Naive B cell (primary cell): ENCODE results near the gene SPTBN2. TPM values are rescaled to one million over a fixed set of nuclear protein-coding genes. Genes with fewer than 3 reads are reported as not detected.
A peak's percentile ranks its signal among the peaks of the same experiment; 100 is the strongest.

Experiments
- ATAC-seq, 2 donors: fragments of 150-1000 bp; cut with Tn5 transposase; 2 replicates each; pipeline ENCODE4 v1.10.0; 2021; ENCODE audit warnings: low read depth in 2 of 2, mild to moderate bottlenecking in 2 of 2, moderate library complexity in 2 of 2
- DNase-seq: peaks from one replicate; pipeline ENCODE4 v3.0.0; 2022
- H3K27ac Mint-ChIP-seq, 6 donors: one replicate each; pipeline ENCODE4 v1.8.0; 2020 to 2022; ENCODE audit warnings: mild to moderate bottlenecking in 6 of 6, mixed read lengths in 6 of 6, moderate library complexity in 5 of 6, inconsistent platforms in 2 of 6
- H3K27me3 Mint-ChIP-seq, 3 donors: one replicate each; pipeline ENCODE4 v1.8.0; 2021 to 2022; ENCODE audit warnings: mixed read lengths in 3 of 3, mild to moderate bottlenecking in 1 of 3
- H3K36me3 Mint-ChIP-seq, 2 donors: one replicate each; pipeline ENCODE4 v1.8.0; 2020 to 2022; ENCODE audit warnings: mixed read lengths in 2 of 2, inconsistent platforms in 1 of 2, mild to moderate bottlenecking in 1 of 2
- H3K4me1 Mint-ChIP-seq, 3 donors: one replicate each; pipeline ENCODE4 v1.8.0; 2020 to 2022; ENCODE audit warnings: mixed read lengths in 3 of 3, inconsistent platforms in 1 of 3, mild to moderate bottlenecking in 1 of 3, moderate library complexity in 1 of 3
- H3K4me3 Mint-ChIP-seq, 8 donors: one replicate each; pipeline ENCODE4 v1.8.0; 2020 to 2022; ENCODE audit warnings: mild to moderate bottlenecking in 8 of 8, mixed read lengths in 8 of 8, moderate library complexity in 8 of 8, inconsistent platforms in 2 of 8
- H3K9me3 Mint-ChIP-seq, 7 donors: one replicate each; pipeline ENCODE4 v1.8.0; 2020 to 2022; ENCODE audit warnings: mixed read lengths in 7 of 7, mild to moderate bottlenecking in 5 of 7, inconsistent platforms in 2 of 7, moderate library complexity in 1 of 7
- polyA plus RNA-seq, 6 donors: library from polyadenylated mRNA; unstranded; fragments of 300-500 nt; fragmentation: Illumina TruSeq; gene quantifications; one replicate each; pipeline ENCODE4 v1.2.3, GENCODE V29; 2021; ENCODE audit warnings: low read depth in 6 of 6

SPTBN2 gene
- polyA plus RNA-seq, 6 donors from 2014 or later: 0.52 to 1.2 (median 0.60) TPM; not detected in 3

DNA sequence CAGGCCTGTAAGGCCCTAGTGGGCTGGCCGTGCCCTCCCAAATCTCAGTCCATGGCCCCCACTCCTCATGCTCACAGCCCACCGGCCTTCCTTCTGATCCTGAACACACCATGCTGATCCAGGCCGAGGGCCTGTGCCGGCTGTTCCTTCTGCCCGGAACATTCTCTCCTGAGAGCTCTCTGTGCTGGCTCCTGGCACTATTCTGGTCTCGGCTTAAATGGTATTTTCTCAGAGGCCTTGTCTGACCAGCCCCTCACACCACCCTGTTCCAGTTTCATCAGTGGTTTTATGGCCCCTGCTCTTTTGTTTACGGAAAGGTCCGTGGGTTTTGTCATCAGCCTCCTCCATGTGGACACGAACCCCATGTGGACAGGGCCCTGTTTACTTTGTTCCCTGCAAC is 22.0 kb downstream of the SPTBN2 start:
- Mint-ChIP-seq H3K27ac (no peak overlapping the region), H3K9me3 (no peaks in the 10 kb centered on the region), H3K4me3 (no peak overlapping the region), H3K4me1 (no peaks in the 10 kb centered on the region), H3K27me3 (no peaks in the 10 kb centered on the region), H3K36me3 (no peaks in the 10 kb centered on the region)
- DNase-seq (no peak), ATAC-seq (no peak)

DNA sequence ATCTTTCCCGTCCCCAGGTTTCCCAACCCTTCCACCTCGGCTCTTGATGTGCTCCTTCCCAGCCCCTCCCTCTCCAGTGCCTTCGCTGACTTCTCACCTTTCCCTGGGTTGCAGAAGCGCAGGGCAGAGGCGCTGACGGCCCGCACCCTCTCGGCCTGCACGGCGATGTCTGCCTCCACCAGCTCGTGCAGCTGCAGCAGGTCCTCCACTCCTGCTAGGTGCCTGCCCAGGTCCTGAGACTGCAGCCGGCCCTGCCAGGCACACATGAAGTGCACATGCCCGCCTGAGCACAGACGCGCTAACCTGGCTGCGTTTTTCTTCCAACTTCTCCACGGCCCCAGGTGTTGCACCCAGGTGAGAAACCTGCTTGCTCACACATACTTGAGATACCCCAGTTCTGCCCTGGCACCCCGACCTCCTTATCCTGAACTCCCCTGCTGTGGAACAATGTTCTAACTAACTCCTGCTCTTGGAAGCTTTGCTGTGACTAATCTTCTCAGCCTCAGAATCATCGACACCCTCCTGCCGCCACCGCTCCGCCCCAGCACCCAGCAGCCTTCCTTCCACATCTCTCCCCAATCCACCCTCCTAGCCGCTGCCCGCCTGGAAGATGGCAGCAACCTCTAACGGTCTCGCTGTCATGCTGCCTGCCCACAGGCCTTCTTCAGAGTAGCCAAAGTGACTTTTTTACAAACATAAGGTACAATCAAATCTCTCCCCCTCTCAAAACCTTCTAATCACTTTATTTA is 23.3 kb downstream of the SPTBN2 start:
- H3K4me3 Mint-ChIP-seq: peak overlapping the region in 1 of 8 donors; percentile 35
- no peaks in the 10 kb centered on the region for H3K4me1 Mint-ChIP-seq

DNA sequence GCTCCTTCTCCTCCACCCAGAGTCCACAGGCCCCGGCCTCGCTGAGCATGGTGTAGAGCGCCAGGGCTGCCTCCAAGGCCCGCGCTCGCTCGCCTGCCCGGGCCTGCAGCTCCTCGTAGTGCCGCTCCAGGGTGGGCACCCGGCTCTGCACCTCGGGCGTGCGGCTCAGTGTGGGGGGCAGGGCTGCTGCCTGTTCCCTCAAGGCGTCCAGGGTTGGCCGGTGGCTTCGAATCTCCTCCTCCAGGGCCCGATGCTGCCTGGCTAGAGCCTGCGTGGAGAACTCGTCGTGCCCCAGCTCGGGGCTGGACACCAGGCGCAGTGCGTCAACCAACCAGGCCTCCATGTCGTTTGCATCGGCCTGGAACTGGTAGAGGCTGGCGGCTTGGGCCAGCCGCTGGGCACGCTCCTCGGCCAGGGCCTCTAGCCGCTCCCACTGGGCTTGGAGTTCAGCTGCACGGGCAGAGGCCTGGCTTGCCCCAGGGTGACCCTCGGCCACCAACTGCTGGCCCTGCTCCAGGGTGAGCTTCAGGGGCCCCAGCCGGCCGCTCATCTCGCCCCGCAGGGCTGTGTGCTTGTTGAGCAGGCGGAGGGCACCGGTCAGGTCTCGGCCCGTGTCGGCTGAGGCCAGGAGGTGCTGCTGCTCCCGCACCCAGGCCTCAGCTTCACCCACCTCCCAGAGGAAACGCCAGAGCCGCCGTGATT is 24.2 kb downstream of the SPTBN2 start:
- Mint-ChIP-seq H3K9me3 (peaks cover 0 to 4% (median 0%) of the 10 kb centered on the region in 7 donors), H3K4me3 (no peak overlapping the region), H3K27me3 (peaks cover 0 to 5% (median 0%) of the 10 kb centered on the region in 3 donors), H3K4me1 (no peaks in the 10 kb centered on the region), H3K27ac (no peak overlapping the region), H3K36me3 (peaks cover 0 to 11% of the 10 kb centered on the region in 2 donors)
- no peak for ATAC-seq
- DNase-seq: no peak

More for the DNA sequence above, 23.3 kb downstream of the SPTBN2 start:
- Mint-ChIP-seq H3K27ac (no peak overlapping the region), H3K27me3 (peaks cover 0 to 5% (median 0%) of the 10 kb centered on the region in 3 donors), H3K36me3 (peaks cover 0 to 8% of the 10 kb centered on the region in 2 donors), H3K9me3 (peaks cover 0 to 3% (median 0%) of the 10 kb centered on the region in 7 donors)
- no peak for ATAC-seq
- no peak for DNase-seq

DNA sequence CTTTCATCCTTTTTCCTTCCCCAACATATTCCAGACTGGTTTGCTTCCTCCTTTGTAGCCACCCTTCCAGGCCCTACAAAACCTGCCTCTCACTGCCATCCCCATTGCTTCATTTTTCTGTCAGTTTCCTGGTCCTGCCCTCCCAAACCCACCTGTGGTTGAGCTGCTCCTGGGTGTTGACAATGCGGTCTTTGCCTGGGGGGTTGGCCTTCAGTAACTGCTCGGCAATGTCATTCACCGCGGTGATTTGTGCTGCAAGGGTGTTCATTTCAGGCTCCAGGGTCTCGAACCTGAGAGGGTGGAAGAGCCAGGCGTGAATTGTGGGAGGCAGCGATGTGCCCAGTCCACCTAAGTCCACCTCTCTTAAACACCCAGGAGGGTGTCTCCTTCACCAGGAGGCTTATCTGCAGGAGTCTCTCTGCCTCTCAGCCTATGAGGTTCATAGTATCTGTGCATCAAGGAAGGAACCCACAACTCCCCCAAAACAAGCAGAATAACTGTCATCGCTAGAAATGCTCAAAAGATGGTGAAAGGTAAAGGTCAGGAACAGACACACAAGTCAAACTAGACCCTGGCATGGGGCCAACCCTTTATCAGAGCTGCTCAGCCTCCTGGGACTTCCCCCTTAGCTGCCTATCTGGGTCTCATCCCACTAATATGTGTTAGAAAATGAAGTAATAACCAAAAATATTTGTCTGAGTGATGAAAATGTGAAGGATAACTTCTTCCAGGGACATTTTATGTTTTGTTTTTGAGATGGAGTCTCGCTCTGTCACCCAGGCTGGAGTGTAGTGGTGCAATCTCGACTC is 27.4 kb downstream of the SPTBN2 start:
- H3K4me1 Mint-ChIP-seq: no peaks in the 10 kb centered on the region
- peaks cover 0 to 19% of the 10 kb centered on the region in 2 donors for H3K36me3 Mint-ChIP-seq
- H3K27me3 Mint-ChIP-seq: peaks cover 0 to 5% (median 0%) of the 10 kb centered on the region in 3 donors
- peaks cover 0 to 5% (median 1%) of the 10 kb centered on the region in 7 donors for H3K9me3 Mint-ChIP-seq
- H3K4me3 Mint-ChIP-seq: no peak overlapping the region
- ATAC-seq (no peak), DNase-seq (no peak)
- peak overlapping the region in 1 of 6 donors; percentile 24 for H3K27ac Mint-ChIP-seq

GRCh38 chr11:66700742-66701141 is 28.3 kb downstream of the SPTBN2 start:
- H3K27me3 Mint-ChIP-seq: peaks cover 0 to 5% (median 0%) of the 10 kb centered on the region in 3 donors
- ATAC-seq (no peak), DNase-seq (no peak)
- peaks cover 0 to 5% (median 1%) of the 10 kb centered on the region in 7 donors for H3K9me3 Mint-ChIP-seq
- no peaks in the 10 kb centered on the region for H3K4me1 Mint-ChIP-seq
- H3K27ac Mint-ChIP-seq: no peak overlapping the region
- peaks cover 0 to 19% of the 10 kb centered on the region in 2 donors for H3K36me3 Mint-ChIP-seq
- H3K4me3 Mint-ChIP-seq: no peak overlapping the region

DNA sequence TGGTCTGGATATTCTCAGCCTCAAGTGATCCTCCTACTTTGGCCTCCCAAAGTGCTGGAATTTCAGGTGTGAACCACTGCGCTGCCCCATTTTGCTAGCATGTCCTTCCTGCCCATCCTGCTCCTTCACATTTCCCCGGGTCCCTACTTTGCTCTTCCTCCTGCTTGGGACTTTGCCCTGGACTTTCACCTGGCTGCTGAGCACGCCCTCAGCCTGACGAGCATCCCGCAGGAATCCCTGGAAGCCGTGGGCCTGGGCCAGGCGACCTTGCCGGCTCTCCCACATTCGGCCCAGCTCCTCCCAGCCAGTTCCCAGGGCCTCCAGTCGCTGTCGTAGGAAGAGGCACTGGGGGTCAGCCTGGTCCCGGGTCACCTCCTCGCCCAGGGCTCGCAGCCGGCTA is 28.7 kb downstream of the SPTBN2 start:
- H3K27ac Mint-ChIP-seq: no peak overlapping the region
- peaks cover 0 to 19% of the 10 kb centered on the region in 2 donors for H3K36me3 Mint-ChIP-seq
- ATAC-seq (no peak), DNase-seq (no peak)
- H3K4me1 Mint-ChIP-seq: no peaks in the 10 kb centered on the region
- peaks cover 0 to 5% (median 1%) of the 10 kb centered on the region in 7 donors for H3K9me3 Mint-ChIP-seq
- H3K4me3 Mint-ChIP-seq: no peak overlapping the region
- H3K27me3 Mint-ChIP-seq: peaks cover 0 to 5% (median 0%) of the 10 kb centered on the region in 3 donors

GRCh38 chr11:66698491-66698890 is 30.5 kb downstream of the SPTBN2 start:
- Mint-ChIP-seq H3K9me3 (peaks cover 0 to 5% (median 1%) of the 10 kb centered on the region in 7 donors), H3K4me3 (no peak overlapping the region), H3K27ac (no peak overlapping the region), H3K4me1 (peaks cover 8 to 10% (median 8%) of the 10 kb centered on the region in 3 donors), H3K36me3 (peaks cover 0 to 19% of the 10 kb centered on the region in 2 donors), H3K27me3 (peaks cover 0 to 5% (median 0%) of the 10 kb centered on the region in 3 donors)
- ATAC-seq (no peak), DNase-seq (no peak)

DNA sequence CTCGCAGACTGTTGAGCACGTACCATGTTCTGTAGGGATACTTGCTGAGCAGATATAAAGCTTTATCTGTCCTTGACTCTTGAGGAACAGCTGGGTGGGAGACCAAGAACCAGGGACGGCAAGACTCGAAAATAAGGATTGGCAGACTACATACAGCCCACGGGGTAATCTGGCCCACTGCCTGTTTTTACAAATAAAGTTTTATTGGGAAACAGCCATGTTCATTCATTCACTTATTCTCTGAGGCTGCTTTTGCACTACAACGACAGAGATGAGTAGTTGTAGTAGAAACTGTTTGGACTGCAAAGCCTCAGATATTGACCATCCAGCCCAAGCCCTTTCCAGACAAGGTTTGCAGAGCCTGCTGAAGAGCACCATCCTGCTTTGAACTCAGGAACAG is 31.0 kb downstream of the SPTBN2 start:
- DNase-seq: no peak
- Mint-ChIP-seq H3K27me3 (peaks cover 0 to 5% (median 0%) of the 10 kb centered on the region in 3 donors), H3K4me3 (peak overlapping the region in 1 of 8 donors; percentile 23), H3K4me1 (peaks cover 8 to 10% (median 8%) of the 10 kb centered on the region in 3 donors), H3K27ac (peak overlapping the region in 1 of 6 donors; percentile 58), H3K9me3 (peaks cover 0 to 5% (median 1%) of the 10 kb centered on the region in 7 donors), H3K36me3 (peaks cover 0 to 19% of the 10 kb centered on the region in 2 donors)
- ATAC-seq: no peak

GRCh38 chr11:66696146-66696545 is 32.9 kb downstream of the SPTBN2 start:
- DNase-seq: no peak
- peaks cover 0 to 2% (median 0%) of the 10 kb centered on the region in 3 donors for H3K27me3 Mint-ChIP-seq
- ATAC-seq: no peak
- peaks cover 0 to 14% of the 10 kb centered on the region in 2 donors for H3K36me3 Mint-ChIP-seq
- H3K4me3 Mint-ChIP-seq: no peak overlapping the region
- peaks cover 8 to 10% (median 8%) of the 10 kb centered on the region in 3 donors for H3K4me1 Mint-ChIP-seq
- no peak overlapping the region for H3K27ac Mint-ChIP-seq
- H3K9me3 Mint-ChIP-seq: peaks cover 0 to 3% (median 0%) of the 10 kb centered on the region in 7 donors

GRCh38 chr11:66694732-66695207 is 34.2 kb downstream of the SPTBN2 start:
- ATAC-seq (peak; percentile 91 to 97), DNase-seq (peak; percentile 77)
- H3K4me1 Mint-ChIP-seq: peaks cover 8 to 10% (median 8%) of the 10 kb centered on the region in 3 donors
- H3K36me3 Mint-ChIP-seq: peaks cover 0 to 7% of the 10 kb centered on the region in 2 donors
- no peaks in the 10 kb centered on the region for H3K27me3 Mint-ChIP-seq
- no peak overlapping the region for H3K4me3 Mint-ChIP-seq
- peak overlapping the region in 2 of 6 donors; percentile 27 to 37 for H3K27ac Mint-ChIP-seq
- H3K9me3 Mint-ChIP-seq: peaks cover 0 to 2% (median 0%) of the 10 kb centered on the region in 7 donors

DNA sequence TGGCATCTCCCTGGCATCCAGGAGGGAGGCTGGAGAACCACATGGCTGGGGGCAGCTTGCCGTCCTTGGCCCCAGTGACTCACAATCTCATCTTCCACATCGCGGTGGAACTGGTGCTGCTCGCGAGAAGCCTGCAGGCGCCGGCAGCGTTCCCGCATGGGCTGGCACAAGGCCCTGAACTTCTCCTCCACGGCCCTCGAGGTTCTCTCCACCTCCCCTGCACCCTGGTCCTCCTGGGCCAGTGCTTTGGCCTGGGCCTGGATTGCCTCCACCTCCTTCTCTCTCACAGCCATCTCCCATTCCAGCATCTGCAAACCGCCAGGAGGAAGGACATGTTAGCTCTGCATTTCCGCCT is 35.0 kb downstream of the SPTBN2 start:
- no peak overlapping the region for H3K4me3 Mint-ChIP-seq
- no peak for ATAC-seq
- no peak overlapping the region for H3K27ac Mint-ChIP-seq

GRCh38 chr11:66693356-66694055 is 35.5 kb downstream of the SPTBN2 start:
- no peaks in the 10 kb centered on the region for H3K27me3 Mint-ChIP-seq
- peak overlapping the region in 1 of 6 donors; percentile 85 for H3K27ac Mint-ChIP-seq

More for the DNA sequence above, 35.0 kb downstream of the SPTBN2 start:
- DNase-seq: no peak
- peaks cover 0 to under 1% of the 10 kb centered on the region in 2 donors for H3K36me3 Mint-ChIP-seq
- H3K4me1 Mint-ChIP-seq: peaks cover 8 to 12% (median 8%) of the 10 kb centered on the region in 3 donors
- no peaks in the 10 kb centered on the region for H3K27me3 Mint-ChIP-seq
- no peaks in the 10 kb centered on the region for H3K9me3 Mint-ChIP-seq

More at GRCh38 chr11:66693356-66694055, 35.5 kb downstream of the SPTBN2 start:
- ATAC-seq: no peak
- Mint-ChIP-seq H3K36me3 (no peaks in the 10 kb centered on the region), H3K9me3 (no peaks in the 10 kb centered on the region), H3K4me3 (no peak overlapping the region), H3K4me1 (peaks cover 8 to 12% (median 8%) of the 10 kb centered on the region in 3 donors)
- no peak for DNase-seq
